ENCODE data around the gene SYNE1.

- TF ChIP-seq, protein P1, sequence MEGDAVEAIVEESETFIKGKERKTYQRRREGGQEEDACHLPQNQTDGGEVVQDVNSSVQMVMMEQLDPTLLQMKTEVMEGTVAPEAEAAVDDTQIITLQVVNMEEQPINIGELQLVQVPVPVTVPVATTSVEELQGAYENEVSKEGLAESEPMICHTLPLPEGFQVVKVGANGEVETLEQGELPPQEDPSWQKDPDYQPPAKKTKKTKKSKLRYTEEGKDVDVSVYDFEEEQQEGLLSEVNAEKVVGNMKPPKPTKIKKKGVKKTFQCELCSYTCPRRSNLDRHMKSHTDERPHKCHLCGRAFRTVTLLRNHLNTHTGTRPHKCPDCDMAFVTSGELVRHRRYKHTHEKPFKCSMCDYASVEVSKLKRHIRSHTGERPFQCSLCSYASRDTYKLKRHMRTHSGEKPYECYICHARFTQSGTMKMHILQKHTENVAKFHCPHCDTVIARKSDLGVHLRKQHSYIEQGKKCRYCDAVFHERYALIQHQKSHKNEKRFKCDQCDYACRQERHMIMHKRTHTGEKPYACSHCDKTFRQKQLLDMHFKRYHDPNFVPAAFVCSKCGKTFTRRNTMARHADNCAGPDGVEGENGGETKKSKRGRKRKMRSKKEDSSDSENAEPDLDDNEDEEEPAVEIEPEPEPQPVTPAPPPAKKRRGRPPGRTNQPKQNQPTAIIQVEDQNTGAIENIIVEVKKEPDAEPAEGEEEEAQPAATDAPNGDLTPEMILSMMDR (IDR thresholded peaks at IDR 0.05 in 8 of 11, conservative IDR thresholded peaks at IDR 0.05 in 3 of 11), result no peak
- no peak for TF ChIP-seq POLR2A (IDR thresholded peaks at IDR 0.05)
These were observed 210.9 kb downstream of the SYNE1 start for GRCh38 chr6:152426276-152426675.
